Common myeloid progenitor, CD34-positive (primary cell): ENCODE data around the gene WNK1.
"Not testable (repeated sequence)": the region's sequence is repeated elsewhere in the genome, so short reads cannot be mapped to it uniquely, and the experiment has no call there.

Experiments used
- CTCF ChIA-PET: fragments of 350-600 bp; sonication (Branson Sonifier 250); formaldehyde crosslinking; loops from one replicate; lab custom pipeline; 2021; ENCODE audit warnings: antibody characterized with exemption; lab: Charles Lee
- POLR2A ChIA-PET: fragments of 350-600 bp; sonication (Branson Sonifier 250); formaldehyde crosslinking; loops from one replicate; lab custom pipeline; 2021; ENCODE audit warnings: antibody characterized with exemption; lab: Charles Lee
- DNase-seq, 3 donors: peaks; one replicate each; pipeline versions ENCODE4 v3.0.0 to v3.0.0-alpha.2; 2013
- H3K27ac ChIP-seq, 2 experiments: 1 replicate in 1 of 2; 2 replicates in 1 of 2; pipeline ENCODE4 v1.7.0; 2013; ENCODE audit warnings: inconsistent platforms in 2 of 2, low read length in 2 of 2, mild to moderate bottlenecking in 2 of 2, low read depth in 1 of 2, moderate library complexity in 1 of 2; ENCODE audit not compliant: severe bottlenecking in 2 of 2, insufficient read depth in 1 of 2, poor library complexity in 1 of 2
- H3K27me3 ChIP-seq, 5 experiments: replicated peaks in 2 of 5; 1 replicate in 3 of 5; 2 replicates in 2 of 5; pipeline versions ENCODE4 v1.6.1 to v1.7.0; 2013; ENCODE audit warnings: low read length in 4 of 5, mild to moderate bottlenecking in 2 of 5, moderate library complexity in 2 of 5, inconsistent platforms in 1 of 5; ENCODE audit not compliant: insufficient read depth in 5 of 5, control insufficient read depth in 4 of 5
- H3K36me3 ChIP-seq, 4 experiments: 1 replicate in 2 of 4; 2 replicates in 2 of 4; pipeline versions ENCODE4 v1.6.1 to v1.7.0; 2013; ENCODE audit warnings: low read length in 3 of 4, control low read depth in 1 of 4, mild to moderate bottlenecking in 1 of 4; ENCODE audit not compliant: control insufficient read depth in 4 of 4, insufficient read depth in 4 of 4
- H3K4me1 ChIP-seq, 4 experiments: 1 replicate in 3 of 4; 2 replicates in 1 of 4; pipeline versions ENCODE4 v1.6.1 to v1.7.1; 2013; ENCODE audit warnings: low read length in 3 of 4, mild to moderate bottlenecking in 3 of 4, control low read depth in 1 of 4, inconsistent platforms in 1 of 4, moderate library complexity in 1 of 4; ENCODE audit not compliant: control insufficient read depth in 4 of 4, insufficient read depth in 4 of 4; ENCODE audit errors: control extremely low read depth in 1 of 4
- H3K4me3 ChIP-seq, 7 experiments: 1 replicate in 4 of 7; 2 replicates in 3 of 7; pipeline versions ENCODE4 v1.5.1 to v1.7.0; 2013; ENCODE audit warnings: mild to moderate bottlenecking in 7 of 7, low read length in 6 of 7, moderate library complexity in 6 of 7, inconsistent platforms in 2 of 7, low read depth in 2 of 7, control low read depth in 1 of 7; ENCODE audit not compliant: insufficient read depth in 4 of 7, control insufficient read depth in 1 of 7; ENCODE audit errors: extremely low read depth in 1 of 7
- H3K9me3 ChIP-seq, 5 experiments: 1 replicate in 4 of 5; 2 replicates in 1 of 5; pipeline versions ENCODE4 v1.6.1 to v1.7.1; 2013; ENCODE audit warnings: low read length in 4 of 5, mild to moderate bottlenecking in 2 of 5, inconsistent platforms in 1 of 5, low read depth in 1 of 5, moderate library complexity in 1 of 5; ENCODE audit not compliant: control insufficient read depth in 4 of 5, insufficient read depth in 2 of 5; ENCODE audit errors: control extremely low read depth in 1 of 5
- WGBS: methylation state at CpG from one replicate; pipeline ENCODE4 v1.1.5; 2013; ENCODE audit not compliant: insufficient coverage; 5-methylcytosine and 5-hydroxymethylcytosine counted together

The WNK1 gene

DNA sequence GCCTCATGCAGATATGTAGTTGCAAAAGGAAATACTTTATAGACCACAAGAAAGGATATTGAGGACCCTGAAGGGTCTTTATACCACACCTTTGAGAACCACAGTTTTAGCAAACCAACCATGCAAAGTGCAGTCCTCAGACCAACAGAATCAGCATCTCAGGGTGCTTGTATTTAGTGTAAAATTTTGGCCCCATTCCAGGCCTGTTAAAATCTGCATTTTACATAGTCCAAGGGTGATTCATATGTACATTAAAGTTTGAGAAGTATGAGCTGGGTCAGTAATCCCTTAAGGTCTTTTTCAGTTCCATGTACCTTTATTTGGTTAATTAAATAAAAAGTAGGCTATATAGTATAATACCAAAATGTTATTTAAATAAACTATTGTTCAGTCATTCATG, 91.2 kb downstream of the WNK1 start:
- H3K27ac ChIP-seq: no peak overlapping the region
- ChIA-PET CTCF (no interaction called here), POLR2A (no interaction called here)

DNA sequence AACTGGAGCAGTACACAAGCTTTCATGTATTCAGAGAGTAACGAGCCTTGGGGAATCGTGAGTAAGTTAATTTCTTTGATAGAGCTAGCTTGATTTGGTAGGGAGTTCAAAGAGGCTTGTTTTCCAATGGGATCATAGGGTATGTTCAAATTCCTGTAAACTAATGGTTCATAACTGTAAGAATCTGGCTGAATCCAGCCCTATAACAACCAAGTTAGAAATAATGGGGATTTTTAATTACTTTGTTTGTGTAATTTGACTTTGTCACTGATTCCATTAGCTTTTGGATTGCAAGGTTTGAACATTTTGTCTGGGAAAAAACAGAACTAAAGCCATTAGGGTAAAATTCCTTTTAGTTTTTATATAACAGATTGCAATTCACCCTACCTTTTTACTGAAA, 94.0 kb downstream of the WNK1 start:
- H3K4me3 ChIP-seq: no peak overlapping the region
- no peak for DNase-seq
- ChIA-PET CTCF (interaction anchor here (1.1 to 1.3 kb wide), 2 partner anchors 12 to 276 kb away, joined by 3 read pairs; no protein-coding TSS in a partner anchor), POLR2A (no interaction called here)
- H3K9me3 ChIP-seq: no peaks in the 10 kb centered on the region
- H3K27me3 ChIP-seq: no peaks in the 10 kb centered on the region
- H3K27ac ChIP-seq: no peak overlapping the region
- peaks cover 0 to 31% (median 3%) of the 10 kb centered on the region in 4 experiments for H3K36me3 ChIP-seq
- no peaks in the 10 kb centered on the region for H3K4me1 ChIP-seq
- 100% methylated on average over 2 of the region's 2 CpGs for WGBS

More for the DNA sequence above, 91.2 kb downstream of the WNK1 start:
- DNase-seq: no peak
- no peaks in the 10 kb centered on the region for H3K9me3 ChIP-seq
- H3K4me1 ChIP-seq: no peaks in the 10 kb centered on the region
- peaks cover 0 to 27% (median 5%) of the 10 kb centered on the region in 4 experiments for H3K36me3 ChIP-seq
- no peak overlapping the region for H3K4me3 ChIP-seq
- H3K27me3 ChIP-seq: no peaks in the 10 kb centered on the region

DNA sequence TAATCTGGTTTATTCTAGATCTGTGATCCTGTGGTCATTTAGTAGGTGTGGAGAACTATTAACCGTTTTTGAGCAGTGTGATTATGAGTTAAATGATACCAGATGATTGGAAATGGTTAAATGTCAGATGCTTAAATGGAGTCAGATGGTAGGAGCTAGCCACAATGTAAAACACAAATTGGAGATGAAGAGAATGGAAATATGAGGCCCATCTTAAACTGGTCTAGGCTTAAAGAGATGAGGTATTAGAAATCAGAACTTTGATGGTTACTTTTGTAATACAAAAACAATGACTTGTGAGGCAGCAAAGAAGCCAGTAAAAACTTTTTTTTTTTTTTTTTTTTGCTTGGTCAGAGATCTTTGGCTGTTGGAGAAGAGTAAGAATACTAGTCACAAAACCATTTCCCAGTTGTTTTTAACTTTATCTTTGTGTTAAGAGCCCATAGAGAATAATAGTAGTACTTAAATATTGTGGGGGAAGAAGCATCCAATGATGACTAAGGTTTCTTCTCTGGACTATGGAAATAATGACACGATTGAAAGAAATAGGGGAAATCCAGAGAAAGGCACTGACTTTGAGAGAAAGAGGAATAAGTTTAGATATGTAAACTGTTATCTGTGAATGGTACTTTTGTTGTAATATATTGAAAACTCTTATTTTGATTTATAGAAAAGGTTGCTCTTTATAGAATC, 95.9 kb downstream of the WNK1 start:
- CTCF ChIA-PET: no interaction called here
- peaks cover 0 to 28% (median 3%) of the 10 kb centered on the region in 4 experiments for H3K36me3 ChIP-seq
- POLR2A ChIA-PET: no interaction called here
- H3K9me3 ChIP-seq: no peaks in the 10 kb centered on the region
- 70% methylated on average over 2 of the region's 2 CpGs for WGBS
- no peaks in the 10 kb centered on the region for H3K27me3 ChIP-seq
- H3K27ac ChIP-seq: no peak overlapping the region
- H3K4me3 ChIP-seq: no peak overlapping the region
- peak in 2 of 3 donors; percentile 57 to 61 for DNase-seq
- H3K4me1 ChIP-seq: no peaks in the 10 kb centered on the region

DNA sequence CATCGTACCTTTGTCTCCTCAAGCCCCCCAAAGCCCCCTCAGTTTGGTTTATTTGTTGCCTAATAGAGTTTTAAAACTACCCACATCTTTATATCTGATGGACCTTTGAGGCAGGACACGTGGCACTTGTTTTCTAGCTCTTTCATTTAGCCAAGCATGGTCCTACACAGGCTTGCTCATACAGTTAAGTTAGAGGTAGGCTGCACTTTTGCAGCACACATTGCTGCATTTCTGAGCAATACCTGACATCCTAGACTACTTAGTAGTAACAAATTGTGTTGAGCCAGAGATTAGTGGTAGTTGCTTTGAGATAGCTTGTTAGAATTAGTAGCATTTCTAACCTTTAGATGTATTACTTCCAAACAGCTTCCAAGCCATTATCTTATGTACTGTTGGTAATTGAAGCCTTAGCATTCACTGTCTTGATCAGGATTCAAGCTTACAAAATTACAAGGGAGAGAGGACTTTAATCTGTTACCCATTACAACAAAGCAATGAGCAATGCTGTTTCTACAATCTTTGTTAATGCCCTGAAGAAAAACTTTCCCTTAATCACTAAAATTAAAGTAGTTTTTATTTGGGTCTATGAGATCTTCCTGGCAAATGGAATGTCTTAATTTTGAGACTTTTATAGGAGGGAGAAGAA, 96.6 kb downstream of the WNK1 start:
- WGBS: 100% methylated on average over 1 of the region's 2 CpGs
- CTCF ChIA-PET: no interaction called here
- H3K27me3 ChIP-seq: no peaks in the 10 kb centered on the region
- no peaks in the 10 kb centered on the region for H3K4me1 ChIP-seq
- H3K27ac ChIP-seq: no peak overlapping the region
- peaks cover 0 to 28% (median 3%) of the 10 kb centered on the region in 4 experiments for H3K36me3 ChIP-seq
- H3K9me3 ChIP-seq: no peaks in the 10 kb centered on the region
- POLR2A ChIA-PET: no interaction called here
- H3K4me3 ChIP-seq: no peak overlapping the region
- peak in 1 of 3 donors; percentile 1 for DNase-seq

DNA sequence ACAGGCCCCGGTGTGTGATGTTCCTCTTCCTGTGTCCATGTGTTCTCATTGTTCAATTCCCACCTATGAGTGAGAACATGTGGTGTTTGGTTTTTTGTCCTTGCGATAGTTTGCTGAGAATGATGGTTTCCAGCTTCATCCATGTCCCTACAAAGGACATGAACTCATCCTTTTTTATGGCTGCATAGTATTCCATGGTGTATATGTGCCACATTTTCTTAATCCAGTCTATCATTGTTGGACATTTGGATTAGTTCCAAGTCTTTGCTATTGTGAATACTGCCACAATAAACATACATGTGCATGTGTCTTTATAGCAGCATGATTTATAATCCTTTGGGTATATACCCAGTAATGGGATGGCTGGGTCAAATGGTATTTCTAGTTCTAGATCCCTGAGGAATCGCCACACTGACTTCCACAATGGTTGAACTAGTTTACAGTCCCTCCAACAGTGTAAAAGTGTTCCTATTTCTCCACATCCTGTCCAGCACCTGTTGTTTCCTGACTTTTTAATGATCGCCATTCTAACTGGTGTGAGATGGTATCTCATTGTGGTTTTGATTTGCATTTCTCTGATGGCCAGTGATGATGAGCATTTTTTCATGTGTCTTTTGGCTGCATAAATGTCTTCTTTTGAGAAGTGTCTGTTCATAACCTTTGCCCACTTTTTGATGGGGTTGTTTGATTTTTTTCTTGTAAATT, 97.5 kb downstream of the WNK1 start:
- CTCF ChIA-PET, POLR2A ChIA-PET, H3K9me3 ChIP-seq, H3K27ac ChIP-seq, H3K27me3 ChIP-seq, H3K4me1 ChIP-seq, H3K4me3 ChIP-seq, DNase-seq: not testable (repeated sequence)
- no CpG with 5 or more reads among the region's 4 CpGs for WGBS
- peaks cover 0 to 23% (median 3%) of the 10 kb centered on the region in 4 experiments for H3K36me3 ChIP-seq

DNA sequence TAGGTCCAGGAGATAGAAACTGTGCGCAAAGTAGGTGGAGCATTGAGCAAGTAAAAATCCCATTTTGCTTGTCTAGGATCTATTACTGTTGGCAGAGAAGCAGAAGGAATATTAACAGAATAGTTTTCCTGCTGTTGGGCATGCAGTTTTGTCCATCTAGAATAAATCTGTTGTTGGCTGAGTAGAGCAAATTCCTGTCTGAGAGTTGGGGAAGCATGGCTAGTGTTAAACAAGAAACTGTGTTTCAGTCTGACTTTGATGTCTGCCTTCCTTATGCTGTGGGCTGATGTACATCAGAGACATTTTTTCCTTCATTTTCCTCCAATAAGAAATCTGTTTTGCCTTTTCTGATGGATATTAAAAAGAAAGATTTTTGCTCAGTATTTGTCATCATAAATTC, 99.0 kb downstream of the WNK1 start:
- Histone ChIP-seq H3K36me3 (peaks cover 0 to 17% (median 1%) of the 10 kb centered on the region in 4 experiments), H3K9me3 (no peaks in the 10 kb centered on the region), H3K4me1 (no peaks in the 10 kb centered on the region), H3K27ac (no peak overlapping the region), H3K4me3 (no peak overlapping the region), H3K27me3 (no peaks in the 10 kb centered on the region)
- CTCF ChIA-PET: no interaction called here
- POLR2A ChIA-PET: no interaction called here
- no CpG with 5 or more reads among the region's 1 CpG for WGBS
- DNase-seq: no peak

DNA sequence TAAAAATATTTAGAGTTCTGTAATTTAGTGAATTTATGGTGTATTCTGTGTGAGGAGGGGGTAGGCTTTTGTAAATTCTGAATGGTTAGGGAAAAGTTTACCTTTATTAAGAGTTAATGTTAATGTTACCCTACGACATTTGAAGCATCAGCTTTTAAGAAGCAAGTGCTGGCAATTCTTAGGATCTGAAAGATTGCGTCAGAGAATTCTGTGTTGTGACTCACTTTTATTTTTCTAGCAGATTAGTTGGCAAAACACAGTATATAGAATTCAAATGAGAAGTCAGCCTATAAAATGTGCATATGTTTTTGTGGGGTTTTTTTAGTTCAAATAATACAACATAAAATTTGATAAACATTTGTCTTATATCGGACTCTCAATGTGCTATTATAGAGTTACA, 99.5 kb downstream of the WNK1 start:
- Histone ChIP-seq H3K27me3 (no peaks in the 10 kb centered on the region), H3K36me3 (peaks cover 3 to 18% (median 4%) of the 10 kb centered on the region in 4 experiments), H3K27ac (no peak overlapping the region), H3K9me3 (no peaks in the 10 kb centered on the region), H3K4me3 (no peak overlapping the region), H3K4me1 (no peaks in the 10 kb centered on the region)
- ChIA-PET POLR2A (no interaction called here), CTCF (interaction anchor here (1.4 to 2.2 kb wide), 2 partner anchors 16 to 35 kb away, joined by 3 to 7 read pairs; no protein-coding TSS in a partner anchor)
- DNase-seq: peak in 2 of 3 donors; percentile 15 to 17
- WGBS: no CpG with 5 or more reads among the region's 3 CpGs
